DMS153 treated with DMSO at 0.1 percent for 48 hours (cell line): ENCODE measurements around the gene HDX.
A peak's percentile ranks its signal among the peaks of the same experiment; 100 is the strongest.
"Not testable (repeated sequence)": the region's sequence is repeated elsewhere in the genome, so short reads cannot be mapped to it uniquely, and the experiment has no call there.

Experiments
- DNase-seq: peaks from one replicate; lab custom pipeline; 2025; ENCODE audit not compliant: unreplicated experiment; lab: John Stamatoyannopoulos, UW

The HDX gene, protein sequence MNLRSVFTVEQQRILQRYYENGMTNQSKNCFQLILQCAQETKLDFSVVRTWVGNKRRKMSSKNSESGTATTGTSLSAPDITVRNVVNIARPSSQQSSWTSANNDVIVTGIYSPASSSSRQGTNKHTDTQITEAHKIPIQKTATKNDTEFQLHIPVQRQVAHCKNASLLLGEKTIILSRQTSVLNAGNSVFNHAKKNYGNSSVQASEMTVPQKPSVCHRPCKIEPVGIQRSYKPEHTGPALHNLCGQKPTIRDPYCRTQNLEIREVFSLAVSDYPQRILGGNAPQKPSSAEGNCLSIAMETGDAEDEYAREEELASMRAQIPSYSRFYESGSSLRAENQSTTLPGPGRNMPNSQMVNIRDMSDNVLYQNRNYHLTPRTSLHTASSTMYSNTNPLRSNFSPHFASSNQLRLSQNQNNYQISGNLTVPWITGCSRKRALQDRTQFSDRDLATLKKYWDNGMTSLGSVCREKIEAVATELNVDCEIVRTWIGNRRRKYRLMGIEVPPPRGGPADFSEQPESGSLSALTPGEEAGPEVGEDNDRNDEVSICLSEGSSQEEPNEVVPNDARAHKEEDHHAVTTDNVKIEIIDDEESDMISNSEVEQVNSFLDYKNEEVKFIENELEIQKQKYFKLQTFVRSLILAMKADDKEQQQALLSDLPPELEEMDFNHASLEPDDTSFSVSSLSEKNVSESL

GRCh38 chrX:84501798-84502628 is at the start of gene HDX:
Gene HDX, minus strand, starts transcription at chrX:84502453. Its CDS starts 27,056 bp downstream, at chrX:84475397.
- DNase-seq, result peak; percentile 18

DNA sequence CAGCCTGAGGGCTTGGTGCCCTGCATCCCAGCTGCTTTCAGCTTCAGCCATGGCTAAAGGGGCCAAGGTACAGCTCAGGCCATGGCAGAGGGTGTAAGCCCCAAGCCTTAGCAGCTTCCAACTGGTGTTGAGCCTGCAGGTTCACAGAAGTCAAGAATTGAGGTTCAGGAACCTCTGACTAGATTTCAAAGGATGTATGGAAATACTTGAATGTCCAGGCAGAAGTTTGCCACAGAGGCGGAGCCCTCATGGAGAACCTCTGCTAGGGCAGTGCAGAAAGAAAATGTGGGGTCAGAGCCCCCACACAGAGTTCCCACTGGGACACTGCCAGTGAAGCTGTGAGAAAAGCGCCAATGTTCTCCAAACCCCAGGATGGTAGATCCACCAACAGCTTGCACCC is 39.1 kb upstream of the HDX start:
- DNase-seq, result not testable (repeated sequence)

DNA sequence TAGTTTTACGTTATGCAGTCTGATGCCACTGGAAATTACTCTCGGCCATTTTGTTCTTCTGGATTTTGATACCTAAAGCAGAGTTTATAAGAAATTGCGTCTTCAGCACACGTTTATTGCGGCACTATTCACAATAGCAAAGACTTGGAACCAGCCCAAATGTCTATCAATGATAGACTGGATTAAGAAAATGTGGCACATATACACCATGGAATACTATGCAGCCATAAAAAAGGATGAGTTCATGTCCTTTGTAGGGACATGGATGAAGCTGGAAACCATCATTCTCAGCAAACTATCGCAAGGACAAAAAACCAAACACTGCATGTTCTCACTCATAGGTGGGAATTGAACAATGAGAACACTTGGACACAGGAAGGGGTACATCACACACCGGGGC is 35.4 kb upstream of the HDX start:
- DNase-seq, result not testable (repeated sequence)

GRCh38 chrX:84488426-84488825 is 13.8 kb downstream of the HDX start:
- no peak for DNase-seq

GRCh38 chrX:84487365-84488353 is 14.6 kb downstream of the HDX start:
- no peak for DNase-seq

- no peak for DNase-seq
These were observed 23.2 kb downstream of the HDX start for GRCh38 chrX:84479086-84479485.

GRCh38 chrX:84477114-84477513 is 25.1 kb downstream of the HDX start:
- DNase-seq, result no peak

DNA sequence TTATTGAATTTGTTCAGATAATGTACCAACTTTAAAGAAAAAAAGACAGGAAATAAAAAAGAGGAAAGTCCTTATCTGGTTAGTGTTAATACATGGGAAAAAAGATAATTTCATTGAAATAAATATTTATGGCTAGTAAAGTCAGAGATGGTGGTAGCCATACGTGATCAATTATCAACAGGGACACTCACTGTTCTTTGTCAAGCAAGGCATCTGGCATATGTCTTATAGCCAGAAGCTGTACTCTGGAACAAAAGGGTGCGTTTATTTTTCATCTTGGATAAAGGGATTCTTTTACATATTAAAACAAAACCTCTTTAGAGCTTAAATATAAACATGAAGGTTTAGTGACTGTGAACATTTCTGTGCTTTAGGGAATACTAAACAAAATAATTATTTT is 26.7 kb downstream of the HDX start:
- no peak for DNase-seq

DNA sequence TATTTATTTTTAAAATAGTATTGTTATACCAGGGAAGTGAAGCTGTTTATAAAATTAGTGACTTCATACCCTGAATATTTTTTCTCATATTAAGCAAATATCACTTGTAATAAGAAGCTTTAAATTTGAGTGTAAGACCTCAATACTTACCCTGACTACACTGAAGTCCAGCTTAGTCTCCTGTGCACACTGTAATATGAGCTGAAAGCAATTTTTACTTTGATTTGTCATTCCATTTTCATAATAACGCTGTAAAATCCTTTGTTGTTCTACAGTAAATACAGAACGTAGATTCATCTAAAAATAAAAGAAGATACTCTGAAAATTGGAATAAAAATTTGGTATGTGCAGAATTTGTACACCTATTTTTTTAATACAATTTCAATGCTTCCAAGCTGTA is 27.2 kb downstream of the HDX start:
- DNase-seq, result no peak

DNA sequence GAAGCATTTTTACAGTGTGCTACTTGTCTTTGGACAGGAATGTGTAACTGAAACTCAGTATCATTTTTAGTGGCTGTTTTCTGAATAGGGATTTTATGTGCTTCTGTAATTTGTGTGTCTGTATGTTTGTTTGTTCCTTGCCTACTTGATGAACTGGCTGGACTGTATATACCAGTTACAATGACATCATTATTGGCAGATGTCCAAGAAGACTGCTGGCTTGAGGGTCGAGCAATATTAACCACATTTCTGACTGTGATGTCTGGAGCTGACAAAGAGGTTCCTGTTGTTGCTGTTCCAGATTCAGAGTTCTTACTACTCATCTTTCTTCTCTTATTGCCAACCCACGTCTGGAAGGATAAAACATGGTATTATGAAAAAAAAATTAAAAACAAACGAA is 33.0 kb downstream of the HDX start:
- no peak for DNase-seq

DNA sequence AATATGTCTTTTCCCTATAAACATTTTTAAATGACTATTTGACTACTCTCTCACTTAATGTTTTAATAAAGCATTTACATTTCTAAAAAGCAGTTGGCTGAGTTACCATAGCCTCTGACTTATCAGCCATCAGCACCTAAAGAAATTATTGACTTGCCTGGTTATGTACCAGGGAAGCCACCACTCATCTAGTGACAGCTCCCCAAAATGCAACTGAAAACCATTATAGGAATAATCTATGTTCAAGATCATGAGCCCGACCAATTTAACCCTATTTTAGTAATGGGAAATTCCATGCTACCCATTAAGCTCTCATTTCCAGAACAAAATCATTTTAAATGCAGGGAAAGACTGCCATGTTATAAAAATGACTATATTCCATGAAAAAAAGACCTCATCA is 34.4 kb downstream of the HDX start:
- no peak for DNase-seq

- DNase-seq, result no peak
These were observed 48.7 kb downstream of the HDX start for GRCh38 chrX:84453351-84454246.

- no peak for DNase-seq
These were observed 61.1 kb downstream of the HDX start for GRCh38 chrX:84441143-84441542.

DNA sequence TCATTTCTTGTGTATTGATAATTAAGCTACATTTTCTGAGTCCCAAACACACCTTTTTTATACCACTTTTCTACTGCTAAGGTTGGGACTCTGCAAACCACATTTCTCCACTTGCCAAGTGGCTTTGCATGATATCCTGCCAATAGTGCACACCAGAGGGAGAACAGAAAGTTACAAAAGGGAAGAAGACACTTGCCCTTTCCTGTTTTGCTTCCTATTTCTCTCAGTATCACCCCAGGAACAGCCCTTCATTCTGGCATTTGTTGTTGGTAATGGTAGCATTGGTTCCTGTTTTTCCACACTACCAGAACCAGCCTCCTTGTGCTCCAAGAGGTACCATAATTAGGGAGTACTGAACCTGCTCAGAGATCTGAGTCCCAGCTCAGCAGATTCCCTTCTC is 87.1 kb downstream of the HDX start:
- no peak for DNase-seq

DNA sequence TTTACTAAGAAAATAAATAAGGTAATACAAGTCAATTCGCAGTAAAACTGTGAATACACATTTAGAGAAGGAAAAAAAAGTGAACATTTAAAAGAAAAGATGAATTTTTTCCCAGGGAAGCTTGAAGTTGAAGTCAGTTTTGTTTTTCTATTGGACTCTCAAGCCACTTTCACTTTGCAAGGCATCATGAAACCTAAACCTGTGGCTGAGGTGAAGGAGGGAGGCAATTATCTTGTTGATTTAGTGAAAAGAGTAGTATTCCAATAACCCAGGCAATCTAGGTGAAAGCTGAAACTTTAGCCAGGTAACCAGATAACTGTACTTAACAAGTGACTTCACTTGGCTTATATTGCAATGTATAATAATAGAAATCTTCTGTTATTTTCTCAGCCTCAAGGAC is 138.6 kb downstream of the HDX start:
- peak; percentile 1 for DNase-seq

DNA sequence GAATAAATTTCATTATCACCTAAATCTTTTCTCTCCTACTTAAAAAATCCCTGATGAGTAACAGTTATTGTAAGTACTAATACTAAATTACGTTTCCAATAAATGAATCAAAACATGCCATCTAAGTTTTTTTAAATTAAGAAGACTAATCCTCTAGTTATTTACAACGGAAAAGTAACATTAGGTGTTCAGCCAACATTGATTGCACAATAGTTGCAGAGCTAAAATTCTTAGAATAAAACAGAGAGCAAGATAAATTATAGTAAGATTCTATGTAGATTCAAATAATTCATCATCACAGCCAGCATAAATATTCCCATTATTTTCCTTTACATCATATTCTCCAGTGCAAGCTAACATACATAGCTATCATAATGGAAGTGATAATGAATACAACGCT is 139.2 kb downstream of the HDX start:
- no peak for DNase-seq

- DNase-seq, result no peak
These were observed 139.9 kb downstream of the HDX start for GRCh38 chrX:84362184-84362838.

- no peak for DNase-seq
These were observed 144.0 kb downstream of the HDX start for GRCh38 chrX:84358271-84358670.

DNA sequence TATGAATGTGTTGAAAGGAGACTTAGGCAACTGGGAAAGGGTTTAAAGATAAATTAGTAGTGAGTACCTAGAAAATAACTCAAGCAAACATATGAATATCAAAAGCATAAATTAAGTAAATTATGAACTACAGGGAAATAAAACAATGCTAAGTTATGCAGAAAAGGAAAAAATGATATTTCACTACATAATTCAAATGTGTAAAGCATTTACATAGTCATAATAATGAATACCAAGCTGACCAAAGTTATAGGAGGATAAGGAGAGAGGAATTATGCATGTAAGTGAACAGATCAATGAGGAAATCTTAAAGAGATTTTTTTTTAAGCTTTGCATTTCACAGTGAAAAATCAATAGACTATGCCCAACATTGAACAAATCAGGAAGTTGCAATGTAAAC is 145.0 kb downstream of the HDX start:
- DNase-seq, result no peak
